GM23248 (cell line): ENCODE measurements around the gene PTH2.

Experiments used
- EZH2 ChIP-seq: fragments of 200-600 bp; sonication (generic); IDR thresholded peaks from 2 replicates; pipeline ENCODE4 v1.6.1; 2018; ENCODE audit warnings: antibody characterized with exemption, mild to moderate bottlenecking; ENCODE audit not compliant: insufficient read depth, poor library complexity, severe bottlenecking
- EZH2phosphoT487 ChIP-seq: fragments of 200-600 bp; sonication (generic); IDR thresholded peaks from 2 replicates; pipeline ENCODE4 v1.6.1; 2018; ENCODE audit warnings: antibody characterized with exemption, moderate library complexity, mild to moderate bottlenecking, low read depth; ENCODE audit not compliant: insufficient read depth

GRCh38 chr19:49436381-49437017, 13.3 kb upstream of the PTH2 start:
- TF ChIP-seq EZH2phosphoT487 = no peak
- TF ChIP-seq EZH2 = peak; percentile 25
